HG03196 (cell line): ENCODE results near the gene GRPEL1.

ENCODE experiments used
- ATAC-seq: cut with Tn5 transposase; IDR thresholded peaks from one replicate; pipeline ENCODE4 v1.9.1; 2021; ENCODE audit not compliant: unreplicated experiment

GRPEL1 gene

DNA sequence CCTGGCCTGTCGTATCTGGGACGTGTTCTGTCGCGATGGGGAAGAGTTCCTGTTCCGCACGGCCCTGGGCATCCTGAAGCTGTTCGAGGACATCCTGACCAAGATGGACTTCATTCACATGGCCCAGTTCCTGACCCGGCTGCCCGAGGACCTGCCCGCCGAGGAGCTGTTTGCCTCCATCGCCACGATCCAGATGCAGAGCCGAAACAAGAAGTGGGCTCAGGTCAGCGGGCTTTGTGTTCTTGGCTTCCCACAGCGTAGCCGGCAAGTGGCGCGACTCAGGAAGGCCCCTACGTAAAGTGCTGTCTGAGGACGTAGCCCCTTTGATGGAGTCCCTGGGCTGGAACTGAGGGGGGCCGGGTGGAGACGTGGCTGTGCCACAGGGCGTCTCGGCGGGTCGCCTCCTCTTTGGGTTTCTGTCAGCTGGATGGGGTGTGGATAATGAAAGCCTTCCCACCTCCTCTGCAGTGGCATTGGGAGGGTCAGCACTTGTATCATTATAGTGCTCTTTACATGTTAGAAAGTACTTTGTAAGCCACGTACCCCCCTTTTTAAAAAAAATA, 42.7 kb downstream of the GRPEL1 start:
- ATAC-seq, result no peak

DNA sequence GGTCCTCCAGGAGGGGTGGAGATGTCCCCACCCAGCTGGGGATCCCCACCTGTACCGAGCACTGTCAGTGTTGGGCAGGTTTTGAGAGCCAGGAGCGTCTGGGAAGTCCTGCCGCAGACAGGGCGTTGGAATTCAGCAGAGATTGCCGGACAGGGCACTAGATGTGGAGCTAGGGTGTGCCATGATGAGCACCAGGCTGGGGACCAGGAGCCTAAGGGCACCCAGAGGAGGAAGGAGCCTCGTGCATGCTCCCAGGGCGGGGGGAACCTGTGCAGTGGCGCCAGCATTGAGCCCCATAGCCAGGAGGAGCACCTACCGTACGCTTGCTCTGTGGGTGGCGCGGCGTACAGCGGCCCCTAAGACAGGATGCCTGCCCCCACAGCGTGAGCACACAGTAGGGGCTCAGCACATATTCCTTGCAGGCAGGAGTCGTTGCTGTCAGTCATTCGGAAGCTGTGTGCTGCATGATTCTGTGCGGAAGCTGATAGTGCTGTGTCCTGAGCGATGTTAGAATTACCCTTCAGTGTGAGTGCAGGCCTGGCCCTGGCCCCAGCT, 43.5 kb downstream of the GRPEL1 start:
- ATAC-seq, result no peak

DNA sequence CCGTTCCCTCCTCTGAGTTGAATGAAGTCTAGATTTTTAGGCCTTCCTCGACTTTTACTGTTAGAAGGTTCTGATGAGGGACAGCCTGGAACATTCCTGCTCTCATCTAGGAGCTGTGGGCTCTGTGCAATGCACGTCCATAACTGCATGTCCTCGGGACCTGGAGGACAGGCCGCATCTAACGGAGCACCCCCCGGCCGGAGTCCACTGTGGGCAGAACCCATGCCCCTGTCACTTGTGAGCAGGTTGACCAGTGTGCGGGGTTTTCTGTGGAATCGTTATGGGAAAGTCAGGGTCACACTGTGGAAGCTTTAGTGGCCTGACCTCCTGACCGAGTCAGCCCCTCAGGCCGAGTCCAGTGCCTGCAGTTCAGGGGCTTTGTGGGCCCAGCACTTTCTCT, 44.0 kb downstream of the GRPEL1 start:
- ATAC-seq, result no peak

DNA sequence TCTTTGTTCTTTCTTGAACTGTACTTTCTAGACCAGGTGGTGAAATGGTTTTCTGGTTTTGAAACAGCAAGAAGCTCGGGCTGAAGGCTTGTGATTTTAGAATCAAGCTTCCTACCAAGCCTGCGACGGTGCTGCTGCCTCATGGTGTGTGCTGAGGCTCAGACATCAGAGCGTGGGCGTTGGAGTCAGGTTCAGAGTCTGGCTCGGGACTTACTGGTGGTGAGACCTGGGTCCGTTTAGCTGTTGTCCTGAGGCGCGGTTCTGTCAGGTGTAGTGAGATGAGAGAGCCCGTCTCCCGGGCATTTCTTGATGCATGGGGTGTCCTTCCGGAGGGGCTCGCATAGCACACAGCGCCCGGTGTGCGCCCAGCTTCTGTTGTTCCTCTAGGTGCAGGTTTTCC, 44.4 kb downstream of the GRPEL1 start:
- ATAC-seq, result no peak

DNA sequence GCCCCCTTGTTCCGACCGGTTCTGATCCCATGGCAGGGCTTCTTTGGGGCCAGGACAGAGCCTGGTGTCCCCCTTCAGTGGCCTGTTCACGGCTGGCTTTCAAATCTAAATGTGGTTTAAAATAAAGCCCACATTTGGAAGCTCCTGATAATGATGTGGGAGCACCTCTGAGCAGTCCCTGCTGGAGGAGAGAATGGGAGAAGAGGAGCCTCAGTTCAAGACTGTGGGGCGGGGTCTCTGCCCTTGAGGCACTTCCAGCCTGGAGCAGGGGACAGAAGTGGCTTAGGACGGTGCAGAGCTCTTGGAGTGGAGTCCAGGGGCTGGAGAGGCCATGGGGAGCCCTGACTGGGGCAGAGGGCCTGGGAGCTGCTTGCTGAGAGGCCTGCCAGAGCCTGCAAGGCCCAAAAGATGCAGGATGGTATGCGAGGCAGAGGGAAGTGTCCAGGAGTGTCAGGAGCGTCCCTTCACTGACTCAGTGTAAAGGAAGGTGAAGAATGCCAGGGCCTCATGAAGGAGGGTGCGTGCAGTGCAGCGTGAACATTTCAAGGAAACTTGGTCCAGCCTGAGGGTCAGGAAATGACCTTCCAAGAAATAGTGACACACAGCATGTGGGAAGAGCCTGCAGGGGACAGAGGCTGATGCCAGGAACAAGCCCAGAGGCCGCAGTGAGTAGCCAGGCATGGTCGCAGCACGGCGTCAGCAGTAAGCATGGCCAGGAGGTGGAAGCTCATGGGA, 45.8 kb downstream of the GRPEL1 start:
- ATAC-seq, result no peak

DNA sequence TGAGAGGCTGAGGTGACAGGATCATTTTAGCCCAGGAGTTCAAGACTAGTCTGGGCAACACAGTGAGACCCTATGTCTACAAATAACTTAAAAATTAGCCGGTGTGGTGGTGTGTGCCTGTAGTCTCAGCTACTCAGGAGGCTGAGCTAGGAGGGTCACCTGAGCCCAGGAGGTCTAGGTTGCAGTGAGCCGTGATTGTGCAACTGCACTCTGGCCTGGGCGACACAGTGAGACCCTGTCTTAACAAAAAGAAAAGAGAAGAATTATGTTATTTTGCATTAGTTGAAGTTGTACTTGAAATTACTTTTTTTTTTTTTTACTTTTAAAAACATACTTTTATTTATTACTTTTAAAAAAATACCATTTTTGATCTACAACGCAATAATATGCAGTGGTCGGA, 46.5 kb downstream of the GRPEL1 start:
- no peak for ATAC-seq

DNA sequence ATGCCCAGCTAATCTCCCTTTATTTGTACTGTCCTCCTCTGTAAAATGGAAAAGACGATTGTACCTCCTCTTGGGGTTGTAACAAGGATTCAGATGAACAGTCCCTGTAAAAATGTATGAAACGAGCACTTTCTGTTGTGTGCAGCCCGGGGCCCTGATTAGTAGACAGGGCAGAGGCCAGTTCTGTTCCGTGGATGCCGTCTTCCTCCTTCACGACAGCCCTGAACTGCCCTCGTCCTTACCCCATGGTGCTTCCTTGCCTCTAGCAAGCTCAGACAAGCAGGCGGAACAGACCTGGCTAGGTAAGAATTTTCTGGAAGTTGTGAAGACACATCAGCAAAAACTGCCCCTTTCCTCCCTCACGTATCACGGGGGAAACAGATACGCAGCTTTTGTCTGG, 47.0 kb downstream of the GRPEL1 start:
- ATAC-seq, result no peak

DNA sequence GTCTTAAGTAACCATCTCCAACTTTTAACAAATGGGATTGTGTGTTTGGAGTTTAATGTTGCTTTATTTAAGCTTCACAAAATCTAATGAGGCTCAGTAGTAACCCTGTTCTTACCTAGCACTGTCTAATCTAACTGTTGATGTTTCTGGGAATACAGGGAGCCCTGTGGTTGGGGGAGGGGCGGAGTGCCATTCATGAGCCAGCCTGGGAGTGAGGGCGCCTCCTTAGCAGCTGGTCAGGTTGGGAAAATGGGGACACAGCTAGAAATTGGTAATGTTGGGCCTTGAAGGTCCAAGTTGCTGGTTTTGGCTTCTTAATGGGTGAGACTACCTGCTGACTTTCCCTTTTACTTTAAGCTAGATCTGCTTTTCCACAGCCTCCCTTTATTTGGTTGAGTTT, 47.6 kb downstream of the GRPEL1 start:
- no peak for ATAC-seq

DNA sequence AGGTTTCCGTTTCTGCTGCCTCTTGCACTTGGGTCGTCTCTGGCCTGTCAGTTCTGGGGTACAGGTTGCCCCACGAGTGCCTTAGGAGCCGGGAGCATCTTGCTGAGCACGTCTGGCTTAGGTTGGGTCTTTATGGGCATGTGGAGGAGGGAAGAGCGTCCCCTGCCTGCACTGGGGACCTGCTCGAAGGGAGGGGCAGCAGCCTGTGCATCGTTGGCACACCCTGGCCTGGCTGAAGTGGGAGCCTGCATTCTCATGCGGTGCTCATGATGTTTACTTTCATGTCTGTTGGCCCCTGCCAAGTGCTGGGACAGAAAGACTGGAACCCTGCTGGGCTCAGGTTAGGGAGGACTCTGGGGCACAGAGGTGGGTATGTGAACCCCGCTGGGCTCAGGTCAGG, 48.5 kb downstream of the GRPEL1 start:
- no peak for ATAC-seq

DNA sequence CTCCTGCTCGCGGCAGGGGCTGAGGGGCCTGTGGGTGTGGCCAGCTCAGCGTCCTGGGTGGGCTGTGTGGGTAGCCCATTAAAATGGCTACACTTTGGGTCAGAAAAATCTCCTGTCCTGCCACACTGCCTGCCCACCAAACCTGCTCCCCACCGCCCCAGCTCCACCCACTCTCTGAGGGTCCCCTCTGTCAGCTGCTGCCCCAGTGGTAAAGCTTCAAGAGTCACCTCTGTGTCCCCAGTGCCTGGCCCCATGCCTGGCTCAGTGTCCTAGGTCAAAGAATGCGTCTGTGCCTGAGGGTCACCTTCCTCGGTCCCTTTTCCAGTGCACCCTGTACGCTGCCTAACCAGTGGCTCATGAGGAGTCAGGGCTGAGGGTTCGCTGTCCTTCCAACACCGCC, 49.6 kb downstream of the GRPEL1 start:
- ATAC-seq, result no peak

DNA sequence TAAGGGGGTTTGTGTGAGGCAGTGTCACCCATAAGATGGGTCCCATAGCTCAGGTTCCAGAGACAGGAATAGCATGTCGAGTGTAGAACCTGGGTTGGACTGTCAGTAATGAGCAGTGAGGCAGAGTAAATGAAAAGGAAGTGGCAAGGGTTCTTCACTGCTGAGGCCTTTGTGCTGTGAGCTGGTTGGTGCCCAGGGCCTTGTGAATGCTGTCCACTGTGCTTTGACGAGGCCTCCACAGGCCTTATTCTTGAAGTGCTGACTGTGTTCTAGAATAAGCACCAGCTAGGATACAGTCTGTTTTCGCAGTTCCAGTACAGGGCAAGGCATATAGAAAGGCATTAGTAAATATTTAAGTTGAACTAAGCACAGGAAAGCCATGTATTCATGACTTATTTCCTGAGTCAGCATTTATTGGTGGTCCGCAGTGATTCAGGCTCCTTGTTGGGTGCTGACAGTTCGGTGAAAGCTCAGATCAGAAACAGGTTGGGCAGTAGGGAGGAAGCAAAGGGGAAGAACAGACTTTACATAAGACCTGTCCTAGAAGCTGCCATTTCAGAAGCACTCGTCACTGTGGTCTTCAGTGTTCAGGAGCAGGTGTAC, 50.3 kb downstream of the GRPEL1 start:
- no peak for ATAC-seq

DNA sequence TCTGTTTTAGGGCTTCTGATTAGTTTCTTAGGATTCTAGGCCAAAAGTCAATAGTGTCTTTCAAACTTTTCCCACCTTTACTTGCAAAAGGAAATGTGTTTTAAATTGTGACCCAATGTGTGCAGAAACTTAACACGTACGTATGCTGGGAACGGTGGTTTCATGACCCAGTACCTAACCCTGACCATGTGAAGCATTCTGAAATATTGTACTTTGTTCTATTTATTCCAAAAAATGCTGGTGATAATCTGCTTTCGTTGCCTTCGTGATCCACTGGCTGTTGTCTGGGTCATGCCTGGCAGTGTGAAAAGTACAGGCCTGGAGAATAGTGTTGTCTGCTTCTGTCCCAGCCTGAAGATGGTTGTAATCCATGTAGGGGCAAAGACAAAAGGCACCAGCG, 51.4 kb downstream of the GRPEL1 start:
- no peak for ATAC-seq

DNA sequence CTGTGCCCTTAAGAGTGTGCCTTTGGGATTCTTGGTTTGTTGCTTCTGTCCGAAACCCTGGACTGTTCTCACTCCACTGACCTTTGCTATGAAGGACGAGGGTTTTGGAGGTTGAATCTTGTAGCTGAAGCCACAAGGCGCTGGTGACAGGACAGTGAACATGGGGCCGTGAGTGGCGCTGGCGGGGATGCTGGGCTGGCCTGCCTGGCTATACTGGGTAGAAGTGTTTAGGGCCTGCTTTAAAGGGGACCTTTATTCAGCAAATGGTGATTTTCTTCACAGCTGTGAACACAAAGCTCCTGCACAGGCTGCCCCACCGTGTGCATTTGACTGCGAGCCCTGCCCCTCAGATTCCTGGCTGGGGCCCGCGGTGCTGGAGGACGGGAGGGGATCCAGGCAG, 51.8 kb downstream of the GRPEL1 start:
- no peak for ATAC-seq

DNA sequence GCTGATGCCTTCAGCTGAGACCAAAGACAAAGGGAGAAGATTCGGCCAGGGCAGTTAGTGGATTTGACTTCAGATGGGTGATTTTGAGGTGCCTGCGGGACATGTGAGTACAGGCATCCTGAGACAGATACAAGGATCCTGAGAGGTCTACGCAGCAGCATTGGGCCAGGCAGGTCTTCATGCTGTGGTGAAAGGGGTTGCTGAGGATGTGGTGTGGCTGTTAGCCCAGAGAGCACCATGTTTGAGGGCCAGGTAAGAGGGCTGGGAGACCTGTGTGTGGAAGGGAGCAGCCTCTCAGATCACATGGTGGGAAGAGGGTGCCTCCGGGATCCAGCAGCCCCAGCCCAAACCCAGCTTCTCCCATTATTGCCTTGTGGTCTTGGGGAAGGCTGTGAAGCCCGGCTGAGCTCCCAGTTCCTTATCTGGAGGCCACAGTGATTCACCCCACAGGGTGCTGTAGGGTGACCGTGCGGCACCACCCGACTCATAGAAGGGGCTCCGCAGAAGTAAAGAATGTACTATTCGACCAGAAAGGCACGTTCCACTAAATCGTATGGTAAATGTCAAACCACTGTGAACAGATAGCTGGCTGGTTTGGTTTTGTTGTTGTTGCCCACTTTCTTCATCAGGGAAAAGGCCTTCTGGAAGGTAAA, 52.4 kb downstream of the GRPEL1 start:
- ATAC-seq, result no peak

DNA sequence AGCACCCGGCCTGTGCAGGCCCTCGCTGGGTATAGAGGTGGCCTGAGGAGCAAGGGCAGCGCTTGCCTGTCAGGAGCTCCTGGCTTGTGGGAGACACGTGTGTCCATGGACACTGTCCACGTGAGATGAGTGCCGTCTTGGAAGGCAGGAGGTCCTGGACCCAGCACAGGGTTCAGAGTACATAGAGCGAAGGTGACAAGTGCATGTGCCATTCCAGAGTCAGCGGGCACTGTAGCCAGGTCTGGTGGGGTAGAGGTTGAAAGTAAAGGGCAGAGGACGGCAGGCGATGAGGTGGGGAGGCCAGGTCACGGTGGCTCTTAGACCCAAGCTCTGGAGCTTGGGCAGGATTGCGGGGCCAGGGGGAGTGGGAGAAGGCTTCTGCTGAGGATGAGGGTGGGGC, 53.0 kb downstream of the GRPEL1 start:
- ATAC-seq, result no peak

DNA sequence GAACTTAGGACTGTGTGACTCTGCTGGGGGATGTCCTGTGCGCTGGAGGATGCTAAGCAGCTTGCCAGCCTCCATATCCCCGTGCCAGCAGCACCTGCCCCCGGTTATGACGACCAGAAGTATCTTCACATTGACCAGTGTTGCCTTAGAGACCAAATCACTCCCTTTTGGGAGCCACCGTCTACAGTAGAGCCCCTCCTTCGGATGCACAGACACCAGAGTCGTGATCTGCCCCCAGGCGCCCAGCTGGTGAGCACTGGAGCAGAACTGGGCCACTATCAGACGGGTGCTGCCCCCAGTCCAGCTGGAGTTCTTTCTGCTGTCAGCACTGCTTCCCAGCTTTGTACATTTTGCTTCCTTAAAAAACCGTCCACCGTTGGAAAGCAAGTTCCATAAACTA, 54.7 kb downstream of the GRPEL1 start:
- ATAC-seq, result no peak

DNA sequence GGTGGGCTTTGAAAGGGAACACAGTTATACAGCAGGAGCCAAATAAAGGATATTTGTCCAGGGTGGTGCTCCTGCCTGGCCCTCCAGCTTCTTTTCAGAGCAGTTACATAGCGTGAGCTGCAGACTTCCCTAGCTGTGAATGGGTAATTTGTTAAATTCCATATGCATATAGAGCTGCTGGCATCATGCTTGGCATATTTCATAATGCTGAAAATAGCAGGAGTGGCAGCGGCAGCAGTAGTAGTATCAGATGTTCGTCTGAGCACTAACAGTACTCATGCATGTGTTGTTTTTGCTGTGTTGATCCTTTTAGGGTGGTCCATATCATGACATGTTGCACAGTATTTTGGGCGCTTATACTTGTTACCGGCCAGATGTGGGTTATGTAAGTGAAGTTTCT, 58.3 kb downstream of the GRPEL1 start:
- ATAC-seq, result no peak
